HepG2 (cell line): ENCODE measurements around the gene COLEC12. TPM values are rescaled to one million over a fixed set of nuclear protein-coding genes. Genes with fewer than 3 reads are reported as not detected.

Experiments
- DMAP1 ChIP-seq: IDR thresholded peaks from 2 replicates; pipeline ENCODE4 v1.6.1; 2016
- ELF1 ChIP-seq: sonication (generic); formaldehyde crosslinking; IDR thresholded peaks from 2 replicates; pipeline ENCODE4 v1.4.0; 2020; ENCODE audit warnings: missing genetic modification reagents
- EP300 ChIP-seq, 3 experiments: sonication (generic) in 1 of 3; formaldehyde crosslinking in 1 of 3; IDR thresholded peaks; 2 replicates each; pipeline versions ENCODE4 v1.5.1 to v1.6.1; 2011 to 2020; ENCODE audit warnings: low read depth in 2 of 3, low read length in 2 of 3, borderline replicate concordance in 1 of 3, improper control_type of control experiment in 1 of 3, mild to moderate bottlenecking in 1 of 3, missing genetic modification reagents in 1 of 3, moderate library complexity in 1 of 3
- GATA4 ChIP-seq: sonication (generic); IDR thresholded peaks from 2 replicates; pipeline ENCODE4 v1.6.1; 2016; ENCODE audit warnings: antibody characterized with exemption, low read depth, borderline replicate concordance
- KDM5B ChIP-seq: sonication (generic); formaldehyde crosslinking; IDR thresholded peaks from 2 replicates; pipeline ENCODE4 v1.4.0; 2020; ENCODE audit warnings: missing genetic modification reagents, mild to moderate bottlenecking, borderline replicate concordance
- MTA1 ChIP-seq: sonication (generic); formaldehyde crosslinking; IDR thresholded peaks from 2 replicates; pipeline ENCODE4 v1.4.0; 2020; ENCODE audit warnings: missing genetic modification reagents, mild to moderate bottlenecking, borderline replicate concordance
- NR2F2 ChIP-seq: IDR thresholded peaks from 2 replicates; pipeline ENCODE4 v1.6.1; 2012; ENCODE audit warnings: low read depth, inconsistent platforms, borderline replicate concordance
- NR3C1 ChIP-seq: sonication (generic); formaldehyde crosslinking; IDR thresholded peaks from 2 replicates; pipeline ENCODE4 v1.4.0; 2020; ENCODE audit warnings: missing genetic modification reagents
- RFX3 ChIP-seq: IDR thresholded peaks from 2 replicates; pipeline ENCODE4 v1.6.1; 2016; ENCODE audit warnings: missing biosample characterization, missing genetic modification reagents
- RFX5 ChIP-seq: IDR thresholded peaks from 2 replicates; pipeline ENCODE4 v1.6.1; 2011; ENCODE audit warnings: low read depth, low read length, improper control_type of control experiment
- SMYD3 ChIP-seq: sonication (generic); formaldehyde crosslinking; IDR thresholded peaks from 2 replicates; pipeline ENCODE4 v1.8.1; 2023; ENCODE audit warnings: mild to moderate bottlenecking, missing genetic modification reagents
- SNAI1 ChIP-seq: sonication (generic); formaldehyde crosslinking; IDR thresholded peaks from 2 replicates; pipeline ENCODE4 v1.5.0; 2020; ENCODE audit warnings: mild to moderate bottlenecking, missing genetic modification reagents, borderline replicate concordance
- SOX13 ChIP-seq, 3 experiments: fragments of 450-650 bp in 1 of 3; sonication (generic) in 1 of 3; formaldehyde crosslinking in 1 of 3; IDR thresholded peaks in 2 of 3; conservative IDR thresholded peaks in 1 of 3; 2 replicates each; pipeline versions ENCODE4 v1.5.0 to v1.6.1; 2016 to 2020; ENCODE audit warnings: antibody characterized with exemption in 1 of 3, mild to moderate bottlenecking in 1 of 3, missing compliant biosample characterization in 1 of 3, missing genetic modification reagents in 1 of 3, moderate library complexity in 1 of 3
- SRSF4 ChIP-seq: fragments of 200-400 bp; formaldehyde crosslinking; IDR thresholded peaks from one replicate; pipeline ENCODE4 v1.6.1; 2018; ENCODE audit warnings: mild to moderate bottlenecking, low read depth, low read length, moderate library complexity; ENCODE audit not compliant: poor library complexity, severe bottlenecking
- ZNF20 ChIP-seq: sonication (generic); formaldehyde crosslinking; IDR thresholded peaks from 2 replicates; pipeline ENCODE4 v1.4.0; 2020; ENCODE audit warnings: mild to moderate bottlenecking, moderate library complexity, missing genetic modification reagents
- ZNF292 ChIP-seq: sonication (generic); formaldehyde crosslinking; IDR thresholded peaks from 2 replicates; pipeline ENCODE4 v1.8.1; 2022; ENCODE audit warnings: mild to moderate bottlenecking, low read depth, missing genetic modification reagents, borderline replicate concordance
- ZNF331 ChIP-seq: sonication (generic); formaldehyde crosslinking; IDR thresholded peaks from 2 replicates; pipeline ENCODE4 v1.4.0; 2020; ENCODE audit warnings: missing genetic modification reagents
- ZNF382 ChIP-seq: sonication (generic); formaldehyde crosslinking; IDR thresholded peaks from 2 replicates; pipeline ENCODE4 v1.5.0; 2020; ENCODE audit warnings: missing genetic modification reagents, mild to moderate bottlenecking, borderline replicate concordance
- ZNF7 ChIP-seq: IDR thresholded peaks from 2 replicates; pipeline ENCODE4 v1.6.1; 2016; ENCODE audit warnings: missing biosample characterization, missing genetic modification reagents
- polyA plus RNA-seq, 8 experiments: library from polyadenylated mRNA; depleted of rRNA in 3 of 8; stranded (reverse) in 7 of 8; unstranded in 1 of 8; fragments of >200 nt; fragmentation: Illumina TruSeq in 4 of 8; extraction: Trizol in 4 of 8; gene quantifications; 2 replicates each; pipeline versions ENCODE4 v1.2.1 to v1.2.3, GENCODE V29; 2011 to 2016; ENCODE audit warnings: low read depth in 4 of 8, missing spikeins in 1 of 8, mixed read lengths in 1 of 8; ENCODE audit not compliant: insufficient read depth in 1 of 8
- total RNA-seq, 5 experiments: library from RNA; depleted of rRNA; stranded (reverse); fragments of >200 nt; fragmentation: Illumina TruSeq; extraction: Trizol; gene quantifications; 2 replicates each; pipeline ENCODE4 v1.2.3, GENCODE V29; 2016; ENCODE audit warnings: low read depth in 1 of 5
- TF ChIP-seq, protein P1 (sequence below): IDR thresholded peaks from 2 replicates; pipeline ENCODE4 v1.6.1; 2016; ENCODE audit warnings: low read depth, borderline replicate concordance
- TF ChIP-seq, protein P2 (sequence below): conservative IDR thresholded peaks from 2 replicates; pipeline ENCODE4 v1.6.1; 2018; ENCODE audit warnings: missing genetic modification reagents
- TF ChIP-seq, protein P3 (sequence below): sonication (generic); formaldehyde crosslinking; IDR thresholded peaks from 2 replicates; pipeline ENCODE4 v1.4.0; 2020; ENCODE audit warnings: low read depth, mild to moderate bottlenecking, missing genetic modification reagents
- TF ChIP-seq, protein P4 (sequence below): sonication (generic); formaldehyde crosslinking; IDR thresholded peaks from 2 replicates; pipeline ENCODE4 v1.4.0; 2020; ENCODE audit warnings: missing genetic modification reagents
- TF ChIP-seq, protein P5 (sequence below): sonication (generic); formaldehyde crosslinking; IDR thresholded peaks from 2 replicates; pipeline ENCODE4 v1.8.1; 2023; ENCODE audit warnings: mild to moderate bottlenecking, missing genetic modification reagents

COLEC12 gene
- total and polyA plus RNA-seq, 2 of the 13 experiments (the other 11 are each of a cell fraction or from before 2014, with no cell fraction given) = 0.02 to 0.11 TPM

DNA sequence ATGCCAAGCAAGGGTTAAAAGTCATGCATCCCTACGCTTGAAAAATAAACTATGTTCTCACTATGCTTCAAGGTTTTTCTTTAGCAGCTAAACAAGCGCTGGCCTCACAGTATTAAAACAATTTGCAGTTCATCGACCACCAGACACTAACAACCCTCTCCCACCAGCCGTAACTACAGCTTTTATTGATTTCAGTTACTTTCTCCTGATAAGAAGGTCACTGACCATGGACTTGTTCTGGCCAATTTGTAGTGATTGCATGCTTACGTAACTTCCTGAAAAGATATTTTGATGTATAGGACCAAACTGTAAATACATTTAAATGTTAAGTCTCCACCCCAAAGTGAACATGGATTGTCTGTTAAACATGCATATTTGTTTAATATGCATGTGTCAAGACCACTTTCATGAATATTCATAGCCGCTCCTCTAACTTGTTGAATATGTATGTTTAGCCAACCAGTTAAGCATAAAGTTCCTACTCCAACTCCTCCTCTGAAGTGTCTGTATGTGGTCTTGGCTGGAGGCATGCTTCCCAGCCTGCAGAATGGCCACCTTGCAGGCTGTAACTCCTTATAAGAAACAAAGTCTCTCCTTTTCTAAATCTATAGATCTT, 230.9 kb downstream of the COLEC12 start (continued):
- TF ChIP-seq ZNF7 (CRISPR knock-in tag) (no peak), RFX3 (CRISPR knock-in tag) (no peak), NR3C1 (no peak), RFX5 (no peak), ZNF331 (CRISPR knock-in tag) (no peak), SOX13 (IDR thresholded peaks at IDR 0.05) (no peak), SOX13 (CRISPR knock-in tag; conservative IDR thresholded peaks at IDR 0.05 in 1 of 2, IDR thresholded peaks at IDR 0.05 in 1 of 2) (peak in 1 of 2 experiments; percentile 64; a peak in 2 of 4 replicates), SRSF4 (no peak), EP300 (IDR thresholded peaks at IDR 0.05; ENCODE audit: low read depth in 2 of 2, low read length in 2 of 2) (0 out of 4 replicates have a peak, but pooled peaks of 1 of the 2 experiments have one; percentile 36), EP300 (CRISPR knock-in tag; IDR thresholded peaks at IDR 0.05; ENCODE audit: borderline replicate concordance) (no peak), SMYD3 (CRISPR knock-in tag) (no peak), ZNF382 (CRISPR knock-in tag) (no peak), KDM5B (no peak), NR2F2 (peak; percentile 57; the same call in 1 of the 2 replicates), ZNF292 (CRISPR knock-in tag) (no peak), MTA1 (CRISPR knock-in tag) (no peak), SNAI1 (no peak), GATA4 (no peak), DMAP1 (CRISPR knock-in tag) (no peak), ELF1 (CRISPR knock-in tag) (no peak), ZNF20 (CRISPR knock-in tag) (no peak)
- TF ChIP-seq, protein P1, sequence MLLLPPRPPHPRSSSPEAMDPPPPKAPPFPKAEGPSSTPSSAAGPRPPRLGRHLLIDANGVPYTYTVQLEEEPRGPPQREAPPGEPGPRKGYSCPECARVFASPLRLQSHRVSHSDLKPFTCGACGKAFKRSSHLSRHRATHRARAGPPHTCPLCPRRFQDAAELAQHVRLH (CRISPR knock-in tag) = 0 out of 2 replicates have a peak, but pooled peaks have one; percentile 28
- TF ChIP-seq, protein P2, sequence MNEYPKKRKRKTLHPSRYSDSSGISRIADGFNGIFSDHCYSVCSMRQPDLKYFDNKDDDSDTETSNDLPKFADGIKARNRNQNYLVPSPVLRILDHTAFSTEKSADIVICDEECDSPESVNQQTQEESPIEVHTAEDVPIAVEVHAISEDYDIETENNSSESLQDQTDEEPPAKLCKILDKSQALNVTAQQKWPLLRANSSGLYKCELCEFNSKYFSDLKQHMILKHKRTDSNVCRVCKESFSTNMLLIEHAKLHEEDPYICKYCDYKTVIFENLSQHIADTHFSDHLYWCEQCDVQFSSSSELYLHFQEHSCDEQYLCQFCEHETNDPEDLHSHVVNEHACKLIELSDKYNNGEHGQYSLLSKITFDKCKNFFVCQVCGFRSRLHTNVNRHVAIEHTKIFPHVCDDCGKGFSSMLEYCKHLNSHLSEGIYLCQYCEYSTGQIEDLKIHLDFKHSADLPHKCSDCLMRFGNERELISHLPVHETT (CRISPR knock-in tag) = no peak
- TF ChIP-seq, protein P3, sequence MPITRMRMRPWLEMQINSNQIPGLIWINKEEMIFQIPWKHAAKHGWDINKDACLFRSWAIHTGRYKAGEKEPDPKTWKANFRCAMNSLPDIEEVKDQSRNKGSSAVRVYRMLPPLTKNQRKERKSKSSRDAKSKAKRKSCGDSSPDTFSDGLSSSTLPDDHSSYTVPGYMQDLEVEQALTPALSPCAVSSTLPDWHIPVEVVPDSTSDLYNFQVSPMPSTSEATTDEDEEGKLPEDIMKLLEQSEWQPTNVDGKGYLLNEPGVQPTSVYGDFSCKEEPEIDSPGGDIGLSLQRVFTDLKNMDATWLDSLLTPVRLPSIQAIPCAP (CRISPR knock-in tag) = no peak
- TF ChIP-seq, protein P4, sequence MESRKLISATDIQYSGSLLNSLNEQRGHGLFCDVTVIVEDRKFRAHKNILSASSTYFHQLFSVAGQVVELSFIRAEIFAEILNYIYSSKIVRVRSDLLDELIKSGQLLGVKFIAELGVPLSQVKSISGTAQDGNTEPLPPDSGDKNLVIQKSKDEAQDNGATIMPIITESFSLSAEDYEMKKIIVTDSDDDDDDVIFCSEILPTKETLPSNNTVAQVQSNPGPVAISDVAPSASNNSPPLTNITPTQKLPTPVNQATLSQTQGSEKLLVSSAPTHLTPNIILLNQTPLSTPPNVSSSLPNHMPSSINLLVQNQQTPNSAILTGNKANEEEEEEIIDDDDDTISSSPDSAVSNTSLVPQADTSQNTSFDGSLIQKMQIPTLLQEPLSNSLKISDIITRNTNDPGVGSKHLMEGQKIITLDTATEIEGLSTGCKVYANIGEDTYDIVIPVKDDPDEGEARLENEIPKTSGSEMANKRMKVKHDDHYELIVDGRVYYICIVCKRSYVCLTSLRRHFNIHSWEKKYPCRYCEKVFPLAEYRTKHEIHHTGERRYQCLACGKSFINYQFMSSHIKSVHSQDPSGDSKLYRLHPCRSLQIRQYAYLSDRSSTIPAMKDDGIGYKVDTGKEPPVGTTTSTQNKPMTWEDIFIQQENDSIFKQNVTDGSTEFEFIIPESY (CRISPR knock-in tag) = no peak
- TF ChIP-seq, protein P5, sequence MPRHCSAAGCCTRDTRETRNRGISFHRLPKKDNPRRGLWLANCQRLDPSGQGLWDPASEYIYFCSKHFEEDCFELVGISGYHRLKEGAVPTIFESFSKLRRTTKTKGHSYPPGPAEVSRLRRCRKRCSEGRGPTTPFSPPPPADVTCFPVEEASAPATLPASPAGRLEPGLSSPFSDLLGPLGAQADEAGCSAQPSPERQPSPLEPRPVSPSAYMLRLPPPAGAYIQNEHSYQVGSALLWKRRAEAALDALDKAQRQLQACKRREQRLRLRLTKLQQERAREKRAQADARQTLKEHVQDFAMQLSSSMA (CRISPR knock-in tag) = no peak
